HepG2 (cell line): Measurements from ENCODE around the gene NAV3. TPM values are rescaled to one million over a fixed set of nuclear protein-coding genes. Genes with fewer than 3 reads are reported as not detected.

ENCODE experiments used
- ISL2 ChIP-seq: sonication (generic); formaldehyde crosslinking; IDR thresholded peaks from 2 replicates; pipeline ENCODE4 v1.5.0; 2020; ENCODE audit warnings: missing genetic modification reagents
- JUND ChIP-seq: sonication (generic); formaldehyde crosslinking; IDR thresholded peaks from 2 replicates; pipeline ENCODE4 v1.8.0; 2022; ENCODE audit warnings: mild to moderate bottlenecking, missing genetic modification reagents
- TBX2 ChIP-seq: sonication (generic); formaldehyde crosslinking; IDR thresholded peaks from 2 replicates; pipeline ENCODE4 v1.5.0; 2020; ENCODE audit warnings: missing genetic modification reagents, mild to moderate bottlenecking, borderline replicate concordance
- ZNF546 ChIP-seq: sonication (generic); formaldehyde crosslinking; conservative IDR thresholded peaks from 2 replicates; pipeline ENCODE4 v1.8.1; 2023; ENCODE audit warnings: mild to moderate bottlenecking, missing genetic modification reagents
- ZNF609 ChIP-seq: sonication (generic); formaldehyde crosslinking; IDR thresholded peaks from 2 replicates; pipeline ENCODE4 v1.4.0; 2020; ENCODE audit warnings: mild to moderate bottlenecking, missing genetic modification reagents, borderline replicate concordance
- ZNF639 ChIP-seq: conservative IDR thresholded peaks from 2 replicates; pipeline ENCODE4 v1.6.1; 2018; ENCODE audit warnings: missing genetic modification reagents
- ZNF710 ChIP-seq: sonication (generic); formaldehyde crosslinking; IDR thresholded peaks from 2 replicates; pipeline ENCODE4 v1.5.0; 2020; ENCODE audit warnings: mild to moderate bottlenecking, missing genetic modification reagents, borderline replicate concordance
- polyA plus RNA-seq, 8 experiments: library from polyadenylated mRNA; depleted of rRNA in 3 of 8; stranded (reverse) in 7 of 8; unstranded in 1 of 8; fragments of >200 nt; fragmentation: Illumina TruSeq in 4 of 8; extraction: Trizol in 4 of 8; gene quantifications; 2 replicates each; pipeline versions ENCODE4 v1.2.1 to v1.2.3, GENCODE V29; 2011 to 2016; ENCODE audit warnings: low read depth in 4 of 8, missing spikeins in 1 of 8, mixed read lengths in 1 of 8; ENCODE audit not compliant: insufficient read depth in 1 of 8
- total RNA-seq, 5 experiments: library from RNA; depleted of rRNA; stranded (reverse); fragments of >200 nt; fragmentation: Illumina TruSeq; extraction: Trizol; gene quantifications; 2 replicates each; pipeline ENCODE4 v1.2.3, GENCODE V29; 2016; ENCODE audit warnings: low read depth in 1 of 5

NAV3 gene
- total and polyA plus RNA-seq, 2 of the 13 experiments (the other 11 are each of a cell fraction or from before 2014, with no cell fraction given): 0.01 to 0.18 TPM

- TF ChIP-seq ZNF546: no peak
- TF ChIP-seq ZNF639 (CRISPR knock-in tag): no peak
- no peak for TF ChIP-seq ZNF710 (CRISPR knock-in tag)
- no peak for TF ChIP-seq TBX2 (CRISPR knock-in tag)
- no peak for TF ChIP-seq ISL2 (CRISPR knock-in tag)
- TF ChIP-seq ZNF609: no peak
- no peak for TF ChIP-seq JUND
Observed at GRCh38 chr12:78038986-78039385, 208.3 kb downstream of the NAV3 start (continued).
